HEK293T (cell line): ENCODE measurements around the gene IL9R.
"Not testable (repeated sequence)": the region's sequence is repeated elsewhere in the genome, so short reads cannot be mapped to it uniquely, and the experiment has no call there.

Experiments
- BHLHE40 ChIP-seq: fragments of 450-650 bp; IDR thresholded peaks from 2 replicates; pipeline ENCODE4 v1.6.1; 2016; ENCODE audit warnings: mild to moderate bottlenecking, moderate library complexity, borderline replicate concordance
- ELF4 ChIP-seq: fragments of 450-650 bp; IDR thresholded peaks from 2 replicates; pipeline ENCODE4 v1.6.1; 2017; ENCODE audit warnings: antibody characterized with exemption
- FOXA1 ChIP-seq: fragments of 450-650 bp; IDR thresholded peaks from 2 replicates; pipeline ENCODE4 v1.6.1; 2016; ENCODE audit warnings: mild to moderate bottlenecking
- FOXM1 ChIP-seq: fragments of 450-650 bp; IDR thresholded peaks from 2 replicates; pipeline ENCODE4 v1.6.1; 2017; ENCODE audit warnings: mild to moderate bottlenecking, borderline replicate concordance
- HDGF ChIP-seq: fragments of 450-650 bp; IDR thresholded peaks from 2 replicates; pipeline ENCODE4 v1.6.1; 2017; ENCODE audit warnings: antibody characterized with exemption, borderline replicate concordance
- L3MBTL2 ChIP-seq: fragments of 450-650 bp; conservative IDR thresholded peaks from 2 replicates; pipeline ENCODE4 v1.6.1; 2016; ENCODE audit warnings: mild to moderate bottlenecking
- LEF1 ChIP-seq: fragments of 450-650 bp; IDR thresholded peaks from 2 replicates; pipeline ENCODE4 v1.6.1; 2017; ENCODE audit warnings: mild to moderate bottlenecking, borderline replicate concordance
- NFRKB ChIP-seq: fragments of 450-650 bp; IDR thresholded peaks from 2 replicates; pipeline ENCODE4 v1.6.1; 2016; ENCODE audit warnings: mild to moderate bottlenecking, moderate library complexity
- SP1 ChIP-seq: fragments of 450-650 bp; IDR thresholded peaks from 2 replicates; pipeline ENCODE4 v1.6.1; 2017
- SUZ12 ChIP-seq: fragments of 450-650 bp; IDR thresholded peaks from 2 replicates; pipeline ENCODE4 v1.6.1; 2016; ENCODE audit warnings: mild to moderate bottlenecking
- ZNF384 ChIP-seq: fragments of 450-650 bp; IDR thresholded peaks from 2 replicates; pipeline ENCODE4 v1.6.1; 2016
- TF ChIP-seq, protein P1 (sequence below): fragments of 450-650 bp; IDR thresholded peaks from 2 replicates; pipeline ENCODE4 v1.6.1; 2016

GRCh38 chrX:156019846-156020245 lies 22.4 kb downstream of the IL9R start:
- not testable (repeated sequence) for TF ChIP-seq NFRKB, LEF1, BHLHE40, ELF4, L3MBTL2, SP1, FOXM1, FOXA1, HDGF, ZNF384, SUZ12
- TF ChIP-seq, protein P1, sequence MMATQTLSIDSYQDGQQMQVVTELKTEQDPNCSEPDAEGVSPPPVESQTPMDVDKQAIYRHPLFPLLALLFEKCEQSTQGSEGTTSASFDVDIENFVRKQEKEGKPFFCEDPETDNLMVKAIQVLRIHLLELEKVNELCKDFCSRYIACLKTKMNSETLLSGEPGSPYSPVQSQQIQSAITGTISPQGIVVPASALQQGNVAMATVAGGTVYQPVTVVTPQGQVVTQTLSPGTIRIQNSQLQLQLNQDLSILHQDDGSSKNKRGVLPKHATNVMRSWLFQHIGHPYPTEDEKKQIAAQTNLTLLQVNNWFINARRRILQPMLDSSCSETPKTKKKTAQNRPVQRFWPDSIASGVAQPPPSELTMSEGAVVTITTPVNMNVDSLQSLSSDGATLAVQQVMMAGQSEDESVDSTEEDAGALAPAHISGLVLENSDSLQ = not testable (repeated sequence)
